ENCODE data around the gene HPS4.
"Not testable (repeated sequence)": the region's sequence is repeated elsewhere in the genome, so short reads cannot be mapped to it uniquely, and the experiment has no call there.

The HPS4 gene

DNA sequence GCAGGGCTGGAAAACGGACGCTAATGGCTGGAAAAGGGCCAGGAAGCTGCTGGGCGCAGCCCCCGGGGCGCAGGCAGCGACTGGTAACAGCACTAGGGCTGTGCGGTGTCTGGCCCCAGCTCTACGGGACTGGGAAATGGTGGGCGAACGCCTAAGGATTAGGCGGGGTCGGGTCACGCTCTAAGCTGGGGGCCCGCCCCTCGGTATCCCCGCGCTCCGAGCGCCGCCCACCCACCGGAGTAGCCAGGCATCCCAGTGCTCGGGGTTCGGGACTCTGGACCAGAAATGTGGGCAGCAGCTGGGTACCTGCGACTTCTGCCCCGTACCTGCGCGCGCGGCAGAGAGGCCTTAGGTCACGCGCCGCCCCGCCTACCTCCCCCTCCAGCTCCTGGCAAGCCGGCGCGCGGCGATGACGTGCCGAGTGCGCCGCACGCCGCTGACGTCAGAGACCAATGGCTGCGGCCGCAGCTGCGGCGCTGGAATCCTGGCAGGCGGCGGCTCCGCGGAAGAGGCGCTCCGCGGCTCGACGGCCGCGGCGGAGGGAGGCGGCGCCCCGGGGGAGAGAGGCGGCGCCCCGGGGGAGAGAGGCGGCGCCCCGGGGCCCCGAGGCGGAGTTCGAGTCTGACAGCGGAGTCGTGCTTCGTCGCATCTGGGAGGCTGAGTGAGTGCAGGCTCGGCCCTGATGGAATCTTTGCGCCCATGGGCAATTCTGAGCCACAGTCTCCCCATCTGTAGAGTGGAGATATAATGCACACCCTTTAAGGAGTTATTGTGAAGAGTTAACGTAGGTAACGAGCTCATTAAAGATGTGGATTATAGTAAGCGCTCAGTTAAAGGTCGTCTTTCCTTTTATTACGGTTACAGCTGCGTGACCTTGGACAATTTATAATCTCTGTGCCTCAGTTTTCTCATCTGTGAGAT, at the start of gene HPS4, which contains the start of gene SRRD:
Gene HPS4 (minus strand): TSS at position 345 of the 921 bp plus-strand sequence. CDS start 2,021 bp downstream, outside the sequence.
Gene SRRD (plus strand): TSS at position 439 of the 921 bp plus-strand sequence. CDS start 14 bp downstream, at position 453.
- DNase-seq: peak; percentile 97

DNA sequence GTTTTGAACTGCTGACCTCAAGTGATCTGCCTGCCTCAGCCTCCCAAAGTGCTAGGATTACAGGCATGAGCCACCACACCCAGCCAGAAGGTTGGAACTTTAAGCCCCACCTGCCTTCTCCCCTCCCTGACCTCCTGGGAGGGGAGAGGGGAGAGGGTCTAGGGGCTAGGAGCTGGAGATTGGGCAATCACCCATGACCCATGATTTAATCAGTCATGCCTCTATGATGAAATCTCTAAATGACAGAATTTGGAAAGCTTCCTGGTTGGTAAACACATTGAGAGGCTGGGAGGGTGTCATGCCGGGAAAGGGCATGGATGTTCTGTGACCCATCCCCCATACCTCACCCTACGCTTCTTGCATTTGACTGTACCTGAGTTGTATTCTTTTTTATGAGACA, 45.8 kb upstream of the HPS4 start:
- DNase-seq: no peak

DNA sequence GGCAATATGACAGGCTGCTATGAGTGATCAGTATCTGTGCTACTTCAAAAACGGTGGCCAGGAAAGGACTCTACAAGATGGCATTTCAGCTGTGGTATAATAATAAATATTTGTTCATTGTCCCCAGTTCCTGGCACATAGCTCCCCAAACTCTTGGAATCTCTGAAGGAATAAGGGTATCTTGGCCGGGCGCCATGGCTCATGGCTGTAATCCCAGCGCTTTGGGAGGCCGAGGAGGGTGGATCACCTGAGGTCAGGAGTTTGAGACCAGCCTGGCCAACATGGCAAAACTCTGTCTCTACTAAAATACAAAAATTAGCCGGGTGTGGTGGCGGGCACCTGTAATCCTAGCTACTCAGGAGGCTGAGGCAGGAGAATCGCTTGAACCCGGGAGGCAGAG, 44.9 kb upstream of the HPS4 start:
- not testable (repeated sequence) for DNase-seq

DNA sequence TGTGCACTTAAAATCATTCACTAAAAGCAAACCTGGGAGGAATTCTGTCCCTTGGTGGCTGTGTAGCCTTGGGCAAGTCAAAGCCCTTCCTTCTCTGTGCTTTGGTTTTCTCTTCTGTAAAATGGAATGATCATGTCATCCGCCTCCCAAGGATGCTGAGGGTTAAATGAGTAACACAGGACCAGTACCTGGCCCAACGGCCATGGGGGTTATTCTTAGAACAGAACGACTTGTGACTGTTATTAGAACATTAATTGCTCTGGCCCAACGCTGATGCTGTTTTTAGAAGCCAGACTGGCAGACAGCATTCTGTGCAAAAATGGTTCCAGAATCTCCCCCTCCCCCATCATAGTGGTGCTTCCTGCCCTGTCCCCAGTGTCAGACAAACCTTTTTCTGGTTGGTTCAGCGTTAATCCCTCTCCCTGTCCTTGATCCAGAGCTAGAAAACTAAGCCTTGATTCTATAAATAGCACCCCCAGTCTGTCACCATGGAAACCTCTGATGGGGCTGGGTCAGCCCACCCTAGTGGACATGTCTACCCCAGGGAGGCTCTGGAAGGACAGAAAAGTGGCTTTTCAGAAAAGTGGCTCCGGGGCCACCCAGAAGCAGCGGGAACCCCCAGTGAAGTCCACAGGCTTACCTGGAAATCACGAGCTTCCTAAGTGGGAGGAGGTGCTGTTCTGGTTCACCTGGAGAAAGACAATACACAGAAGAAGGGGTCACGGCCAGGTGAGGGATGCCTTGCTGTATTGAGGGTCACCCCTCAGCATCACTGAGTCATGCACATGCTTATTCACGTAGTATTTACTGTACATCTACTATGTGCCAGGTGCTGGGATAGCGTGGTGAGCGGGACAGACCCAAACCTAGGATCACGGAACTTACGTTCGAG, 44.2 kb upstream of the HPS4 start:
- DNase-seq: peak; percentile 42

DNA sequence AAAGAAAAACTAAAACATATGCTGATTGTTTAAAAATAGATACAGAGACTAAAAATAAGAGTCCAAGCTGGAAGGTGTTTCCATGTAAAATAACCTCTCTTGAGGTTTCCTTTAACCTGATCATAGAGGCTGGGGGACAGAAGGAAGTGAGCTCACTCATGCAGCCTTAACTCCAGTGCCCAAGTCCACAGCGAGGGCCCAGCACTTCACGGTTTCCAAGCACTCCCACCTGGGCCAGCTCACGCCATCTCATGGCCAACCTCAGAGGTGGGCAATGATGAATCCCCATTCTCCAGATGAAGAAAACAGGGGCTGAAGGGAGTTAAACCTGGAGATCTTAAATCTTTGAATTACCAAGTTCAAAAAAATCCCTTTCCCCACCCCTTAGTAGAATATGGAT, 43.6 kb upstream of the HPS4 start:
- no peak for DNase-seq

DNA sequence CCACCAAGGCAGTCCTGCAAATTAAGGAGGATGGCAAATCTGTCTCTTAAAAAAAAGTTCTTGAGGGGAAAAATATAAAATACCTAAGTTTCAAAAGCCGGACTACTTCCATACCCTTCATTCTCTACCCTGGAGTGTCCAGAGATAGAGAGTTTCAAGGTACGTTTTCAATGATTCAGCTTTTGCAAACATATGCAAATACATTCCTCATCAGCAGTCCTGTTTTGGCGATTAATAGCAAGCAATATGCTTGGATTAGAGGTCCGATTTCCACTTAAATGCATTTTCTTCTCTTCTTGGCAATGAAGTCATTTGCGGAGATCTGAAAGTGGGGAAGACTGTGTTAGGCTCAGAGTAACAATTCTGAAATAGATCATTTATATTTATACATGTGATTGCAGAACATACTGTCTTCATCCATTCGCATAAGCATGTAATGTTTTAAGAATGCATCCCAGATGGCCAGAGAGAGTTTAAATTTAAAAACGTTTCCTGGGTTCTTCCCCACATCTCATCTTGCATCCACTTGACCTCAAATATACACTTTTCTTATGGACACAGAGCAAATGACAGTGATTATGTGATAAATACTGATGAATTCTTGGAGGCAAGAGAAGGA, 42.5 kb upstream of the HPS4 start:
- no peak for DNase-seq

DNA sequence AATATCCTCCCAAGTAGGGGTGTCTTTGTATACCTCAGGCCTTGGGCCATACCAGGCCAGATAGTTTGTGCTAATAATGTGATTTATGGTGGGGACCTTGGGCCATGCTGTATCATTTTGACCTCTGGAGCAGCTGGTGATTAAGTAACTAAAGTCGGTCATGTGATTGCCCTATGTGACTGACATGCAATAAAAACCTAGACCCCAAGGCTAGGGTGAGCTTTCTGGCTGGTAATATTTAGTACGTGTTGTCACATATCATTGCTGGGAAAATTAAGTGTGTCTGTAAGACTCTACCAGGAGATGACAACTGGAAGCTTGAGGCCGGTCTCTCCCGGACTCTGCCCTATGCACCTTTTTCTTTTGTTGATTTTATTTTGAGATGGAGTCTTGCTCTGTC, 41.3 kb upstream of the HPS4 start:
- no peak for DNase-seq

DNA sequence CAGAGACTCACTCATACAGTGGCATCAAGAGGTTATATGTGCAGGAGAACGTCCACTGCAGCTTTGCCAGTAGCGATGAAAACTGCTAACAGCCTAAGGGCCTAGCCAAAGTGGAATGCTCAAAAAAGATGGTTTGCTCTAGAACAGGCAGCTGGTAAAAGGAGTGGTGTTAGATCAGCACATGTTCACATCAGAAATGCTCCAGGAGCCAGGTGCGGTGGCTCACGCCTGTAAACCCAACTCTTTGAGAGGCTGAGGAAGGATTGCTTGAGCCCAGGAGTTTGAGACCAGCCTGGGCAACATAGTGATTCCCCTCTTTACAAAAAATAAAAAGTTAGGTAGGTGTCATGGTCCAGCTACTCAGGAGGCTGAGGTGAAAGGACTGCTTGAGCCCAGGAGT, 39.0 kb upstream of the HPS4 start:
- no peak for DNase-seq

DNA sequence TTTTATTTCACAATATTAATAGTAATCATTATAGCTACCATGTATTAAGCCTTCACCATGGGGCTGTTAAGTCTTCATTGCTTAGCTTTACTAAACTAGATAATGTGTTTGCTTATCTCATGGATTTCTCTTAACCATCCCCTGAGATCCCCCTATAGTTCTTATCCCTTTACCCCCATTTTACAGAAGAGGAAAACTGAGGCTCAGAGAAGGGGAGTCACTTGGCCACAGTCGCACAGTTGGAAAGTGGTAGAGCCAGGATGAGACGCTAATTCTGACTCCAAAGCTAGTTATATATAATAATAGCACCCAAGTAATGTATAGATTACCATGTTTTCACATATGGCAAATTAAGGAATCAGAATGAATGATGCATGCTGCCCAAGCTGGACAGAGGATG, 38.4 kb upstream of the HPS4 start:
- DNase-seq: no peak

DNA sequence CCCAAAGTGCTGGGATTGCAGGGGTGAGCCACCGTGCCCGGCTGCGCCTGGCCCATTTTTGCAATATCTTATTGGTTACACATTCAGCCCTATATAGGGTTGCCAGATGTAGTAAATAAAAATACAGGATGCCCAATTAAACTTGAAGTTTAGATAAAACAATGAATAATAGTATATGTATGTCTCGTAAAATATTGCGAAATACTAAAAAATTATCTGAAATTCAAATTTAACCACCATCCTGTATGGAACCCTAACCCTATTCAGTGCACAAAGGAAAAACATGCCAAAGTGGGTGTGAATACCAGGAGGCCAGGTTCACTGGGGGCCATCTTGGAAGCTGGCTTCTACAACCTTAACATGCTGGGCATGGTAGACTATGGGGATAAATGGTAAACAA, 33.8 kb upstream of the HPS4 start:
- DNase-seq: no peak

DNA sequence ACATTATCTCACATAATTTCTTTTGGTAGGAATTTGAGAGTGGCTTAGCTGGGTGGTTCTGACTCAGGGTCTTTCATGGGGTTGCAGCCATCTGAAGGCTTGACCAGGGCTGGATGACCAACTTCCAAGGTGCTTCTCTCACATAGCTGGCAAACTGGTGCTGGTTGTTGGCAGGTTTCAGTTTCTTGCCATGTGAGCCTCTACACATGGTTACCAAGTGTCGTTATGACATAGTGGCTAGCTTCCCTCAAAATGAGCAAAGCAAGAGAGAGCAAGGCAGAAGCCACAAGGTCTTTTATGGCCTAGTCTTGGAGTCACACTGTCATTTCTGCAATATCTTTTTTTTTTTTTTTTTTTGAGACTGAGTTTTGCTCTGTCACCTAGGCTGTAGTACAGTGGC, 32.9 kb upstream of the HPS4 start:
- DNase-seq: no peak

DNA sequence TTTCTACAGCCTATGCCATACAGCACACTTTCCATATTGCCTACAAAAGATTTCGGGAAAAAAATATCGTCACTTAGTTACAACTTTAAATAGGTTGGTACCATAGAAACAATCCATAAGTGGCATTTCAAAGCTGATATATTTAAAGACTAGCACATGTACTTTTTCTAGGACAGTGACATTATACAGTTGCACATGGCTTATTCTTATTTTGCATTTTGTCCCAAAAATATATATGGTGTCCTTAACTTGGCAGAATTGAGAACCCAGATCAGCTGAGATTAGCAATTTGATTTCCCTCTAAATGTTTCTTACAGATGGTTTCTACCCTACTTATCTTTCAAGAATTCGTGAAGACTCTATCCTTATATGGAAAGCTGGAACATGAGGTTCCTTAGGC, 32.3 kb upstream of the HPS4 start:
- DNase-seq: no peak

DNA sequence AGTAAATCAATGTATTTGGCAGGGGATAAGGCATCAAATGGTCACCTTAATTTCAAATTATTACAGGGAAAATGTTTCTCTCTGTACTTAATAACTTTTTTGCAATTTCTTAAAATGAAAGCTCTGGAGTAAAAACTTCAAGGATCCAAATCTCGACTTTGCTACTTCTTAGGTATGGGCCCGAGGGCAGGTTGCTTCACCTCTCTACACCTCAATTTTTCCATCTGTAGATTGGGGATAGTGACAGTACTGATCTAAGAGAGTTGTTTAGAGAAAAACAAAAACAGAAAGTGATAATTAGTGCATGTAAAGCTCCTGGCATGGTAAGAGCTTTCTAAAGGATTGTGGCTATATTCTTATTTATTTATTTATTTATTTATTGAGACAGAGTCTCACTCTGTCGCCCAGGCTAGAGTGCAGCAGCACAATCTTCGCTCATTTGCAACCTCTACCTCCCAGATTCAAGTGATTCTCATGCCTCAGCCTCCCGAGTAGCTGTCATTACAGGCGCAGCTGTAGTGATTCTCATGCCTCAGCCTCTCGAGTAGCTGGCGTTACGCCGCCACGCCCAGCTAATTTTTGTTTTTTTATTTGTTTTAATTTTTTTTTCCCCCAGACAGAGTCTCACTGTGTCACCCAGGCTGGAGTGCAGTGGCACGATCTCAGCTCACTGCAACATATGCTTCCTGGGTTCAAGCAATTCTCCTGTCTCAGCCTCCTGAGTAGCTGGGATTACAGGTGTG, 31.0 kb upstream of the HPS4 start:
- no peak for DNase-seq

DNA sequence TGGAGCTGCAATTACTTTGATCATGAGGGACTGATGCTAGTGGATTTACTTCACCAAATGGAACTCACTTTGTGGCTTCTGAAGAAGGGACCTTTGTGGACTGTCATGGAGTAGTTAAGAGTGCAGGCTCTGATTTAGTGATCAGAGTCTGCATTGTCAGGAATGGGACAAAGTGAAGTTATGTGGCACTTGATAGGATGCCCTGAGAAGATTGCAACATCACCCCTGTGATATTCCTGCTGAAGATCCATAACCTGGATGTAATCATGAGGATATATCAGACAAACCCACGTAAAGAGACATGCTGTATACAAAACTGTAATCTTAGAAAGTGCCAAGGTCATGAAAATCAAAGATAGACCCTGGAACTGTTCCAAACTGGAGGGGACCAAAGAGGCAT, 30.3 kb upstream of the HPS4 start:
- DNase-seq: no peak

DNA sequence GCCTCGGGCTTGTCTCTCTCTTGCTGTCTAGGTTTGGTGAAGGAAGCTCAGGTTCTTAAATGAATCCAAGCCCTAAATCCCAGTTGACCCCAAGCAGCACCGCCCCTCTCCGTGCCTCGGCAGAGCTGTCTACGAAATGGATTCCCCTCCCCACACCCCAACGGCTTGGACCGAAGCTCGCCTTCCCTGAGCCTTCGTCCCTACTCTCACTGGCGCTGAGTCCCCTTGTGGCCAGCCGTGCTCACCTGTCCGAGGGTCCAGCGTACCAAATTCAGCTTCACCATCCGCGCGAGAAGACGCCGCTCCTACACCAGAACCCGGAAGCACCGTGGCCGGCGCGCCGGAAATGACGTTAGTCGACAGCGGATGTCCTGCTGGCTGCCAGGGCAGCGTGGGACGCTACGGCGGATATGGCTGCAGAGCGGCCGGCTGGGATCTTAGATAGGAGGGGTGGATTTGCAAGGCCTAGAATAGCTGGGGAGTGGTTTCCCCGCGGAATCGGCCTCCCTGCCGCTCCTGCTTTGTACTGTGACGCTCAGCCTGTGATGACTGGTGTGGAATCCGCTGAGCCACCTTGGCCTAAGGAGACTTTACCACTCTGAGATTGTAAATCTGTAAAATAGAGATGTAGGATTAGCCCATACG, 28.7 kb upstream of the HPS4 start, which contains the start of gene TFIP11:
Gene TFIP11 (minus strand): TSS at position 325 of the 645 bp plus-strand sequence. CDS start 2,201 bp downstream, outside the sequence.
- peak; percentile 97 for DNase-seq

DNA sequence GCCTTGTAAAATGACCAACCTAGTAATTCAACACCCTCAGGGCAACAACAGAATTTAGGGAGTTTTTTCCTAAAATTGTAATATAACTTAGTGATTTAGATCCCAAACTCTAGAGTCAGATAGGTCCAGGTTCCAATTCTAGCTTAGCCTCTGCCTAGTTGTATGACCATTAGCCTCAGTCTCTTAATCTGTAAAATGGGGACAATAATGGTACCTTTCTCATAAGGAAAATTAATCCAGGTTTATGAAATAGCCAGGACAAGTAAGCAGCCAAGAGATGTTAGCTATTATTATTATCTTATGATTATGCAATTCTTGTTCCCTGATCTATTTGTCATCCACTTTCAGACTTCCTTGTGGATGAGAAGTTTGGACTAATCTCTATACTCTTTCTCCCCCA, 24.6 kb upstream of the HPS4 start:
- no peak for DNase-seq

DNA sequence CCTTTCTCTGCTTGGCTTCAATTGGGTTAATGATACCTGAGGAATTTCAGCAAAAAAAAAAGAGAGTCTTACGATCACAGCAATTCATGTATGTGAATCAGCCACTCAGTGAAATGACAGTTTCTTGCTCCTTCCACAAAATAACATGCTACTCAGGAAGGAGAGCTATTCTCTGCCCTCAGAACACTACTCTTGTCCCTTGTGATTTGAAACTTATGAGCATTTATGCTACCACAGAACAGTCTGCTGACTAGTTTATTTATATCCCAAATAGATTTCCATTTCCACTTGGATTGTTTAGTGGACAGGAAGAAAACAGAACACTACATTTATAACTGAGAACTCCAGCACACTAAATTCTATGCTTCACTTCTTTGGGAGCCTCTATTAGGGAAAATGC, 20.2 kb upstream of the HPS4 start:
- no peak for DNase-seq

DNA sequence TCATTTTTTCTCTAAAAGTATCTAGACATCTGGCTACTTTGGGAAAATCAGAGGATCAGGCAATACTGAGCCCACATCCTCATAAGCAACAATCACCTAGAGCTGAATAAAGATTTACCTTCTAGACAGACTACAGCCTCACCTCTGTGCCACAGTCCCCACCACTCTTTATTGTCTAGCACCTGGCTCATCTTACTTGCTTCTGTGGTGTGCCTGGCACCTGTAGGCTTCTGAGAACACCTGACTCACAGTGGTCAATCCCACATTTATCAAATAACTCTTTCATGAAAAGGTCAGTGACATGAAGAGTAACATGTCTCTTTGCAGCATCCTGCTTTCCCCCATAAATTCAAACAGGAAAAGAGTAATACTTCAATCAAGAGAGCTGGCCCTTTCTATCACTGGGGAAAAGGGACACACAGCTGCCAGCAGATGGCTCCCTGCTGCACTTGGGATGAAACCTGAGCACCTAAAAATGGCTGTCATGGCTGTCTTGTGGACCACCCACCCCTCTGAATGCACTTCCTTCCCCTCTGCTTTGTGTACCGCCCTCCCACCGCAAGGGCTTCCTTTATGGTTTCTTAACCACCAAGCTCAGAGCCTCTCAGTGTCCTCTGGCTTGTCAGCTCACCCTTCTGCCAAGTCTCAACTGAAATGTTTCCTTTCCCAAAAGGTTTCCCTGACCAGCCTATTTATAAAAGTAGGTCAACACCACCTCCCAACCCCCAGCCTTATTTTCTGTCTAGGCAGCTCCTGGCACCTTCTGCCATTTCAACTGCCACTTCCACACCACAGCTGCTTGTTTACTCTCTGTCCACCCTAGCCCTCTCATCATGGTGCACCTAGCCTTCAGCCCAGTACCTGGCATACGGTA, 19.3 kb upstream of the HPS4 start:
- DNase-seq: peak; percentile 67

DNA sequence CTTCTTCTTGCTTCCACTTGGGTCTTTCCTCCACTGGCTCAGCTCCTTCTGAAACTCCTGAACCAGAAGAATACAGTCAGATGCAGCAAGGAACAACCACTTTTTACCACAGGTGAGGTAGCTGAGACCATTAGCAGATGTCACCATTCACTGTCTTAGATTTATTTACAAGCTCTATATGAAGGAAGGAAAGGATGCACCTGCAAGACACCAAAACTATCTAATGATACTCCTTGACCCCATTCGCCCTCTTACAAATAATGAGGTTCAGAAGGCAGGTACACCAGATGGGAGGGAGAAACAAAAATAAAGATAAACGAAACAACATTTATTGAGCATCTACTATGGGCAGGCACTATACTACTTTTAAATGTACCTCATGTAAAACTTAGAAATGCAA, 18.4 kb upstream of the HPS4 start:
- DNase-seq: no peak

DNA sequence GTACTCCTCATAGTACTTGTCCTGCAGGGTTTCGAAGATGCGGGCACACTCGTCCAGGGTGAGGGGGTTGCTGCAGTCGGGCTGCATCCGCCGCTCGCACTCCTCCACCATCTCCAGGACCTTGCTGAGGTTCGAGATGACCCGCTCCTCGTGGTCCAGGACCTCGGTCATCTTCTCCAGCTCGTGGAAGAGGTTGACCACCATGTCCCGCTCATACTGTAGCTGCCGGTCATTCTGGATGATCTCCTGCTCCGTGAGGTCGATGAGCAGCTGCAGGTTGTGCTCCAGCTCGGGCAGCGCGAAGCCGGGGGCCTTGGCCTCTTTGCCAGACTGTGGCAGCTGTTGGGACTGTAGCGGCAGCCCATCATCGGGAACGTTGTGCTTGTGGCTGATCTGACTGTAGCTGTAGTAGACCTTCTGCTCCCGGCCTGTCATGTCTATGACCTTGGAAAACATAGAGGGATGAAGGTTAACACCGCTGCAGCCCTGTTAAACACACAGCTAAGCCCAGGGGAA, 15.7 kb upstream of the HPS4 start:
- no peak for DNase-seq

DNA sequence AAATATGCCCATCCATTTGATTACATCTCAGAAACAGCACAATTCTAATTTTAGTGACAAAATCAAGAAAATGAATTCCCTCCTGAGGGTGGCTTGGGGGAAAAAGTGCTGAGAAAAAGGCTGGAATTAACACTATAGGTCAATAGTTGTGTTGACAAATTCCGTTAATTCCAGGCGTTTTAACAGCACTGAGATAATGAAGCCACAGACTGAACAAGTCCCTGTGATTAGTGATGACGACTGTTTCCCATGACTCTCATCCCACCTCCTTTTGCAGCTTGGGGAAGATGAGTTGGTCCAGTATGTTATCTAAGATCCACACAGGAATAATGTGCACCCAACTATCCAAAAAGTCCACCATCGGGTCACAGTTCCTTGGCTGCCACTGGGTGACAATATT, 12.9 kb upstream of the HPS4 start:
- DNase-seq: no peak

Data from eye (tissue), 1 donor.